ENCODE data around the gene HOXA4. TPM values are rescaled to one million over a fixed set of nuclear protein-coding genes. Genes with fewer than 3 reads are reported as not detected.

HOXA4 gene
- total RNA-seq, 5 donors from 2014 or later (not counting 1 experiment from before 2014, with no cell fraction given), result 0.25 to 0.38 (median 0.36) TPM; not detected in 2

DNA sequence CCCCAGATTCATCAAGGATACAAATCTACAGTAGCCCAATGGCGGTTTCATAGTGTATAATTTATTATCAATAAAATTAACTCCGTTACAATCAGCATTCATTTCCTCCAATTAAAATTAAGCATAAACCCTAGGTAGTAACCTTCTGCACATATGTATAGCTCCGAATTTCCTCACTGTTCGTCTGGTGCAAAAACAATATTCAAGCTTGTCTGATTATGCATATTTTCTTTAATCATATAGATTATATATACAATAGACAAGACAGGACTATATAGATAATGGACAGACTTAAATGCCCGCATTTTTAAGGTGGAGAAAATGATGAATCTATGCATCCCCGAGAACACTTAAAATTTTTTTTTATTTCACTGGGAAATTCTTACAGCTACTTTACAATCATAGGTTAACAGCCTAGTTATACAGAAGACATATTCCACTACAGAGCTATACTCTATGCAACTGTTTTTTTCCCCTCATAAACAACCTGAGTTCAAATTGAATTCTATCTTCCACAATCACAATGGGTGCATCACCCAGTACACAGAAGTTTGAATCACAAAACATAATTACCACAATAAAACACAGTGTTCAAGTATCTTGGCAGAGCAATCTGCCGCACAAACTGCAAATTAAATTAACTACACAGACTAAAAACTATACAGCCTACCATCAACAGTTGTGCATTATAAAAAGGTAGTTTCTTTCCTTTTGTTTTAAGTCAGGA is 32.2 kb upstream of the HOXA4 start:
- WGBS (ENCODE audit: insufficient coverage), result no CpG with 5 or more reads among the region's 7 CpGs
- peaks cover 2 to 62% of the 10 kb centered on the region in 2 experiments for H3K4me1 ChIP-seq (ENCODE audit: control insufficient read depth in 1 of 2, extremely low read depth in 1 of 2, insufficient read depth in 2 of 2, low read length in 2 of 2)
- Mint-ChIP-seq H3K36me3 (no peaks in the 10 kb centered on the region), H3K27ac (no peak overlapping the region), H3K4me3 (no peak overlapping the region), H3K9me3 (no peaks in the 10 kb centered on the region), H3K4me1 (peaks cover 33 to 37% (median 37%) of the 10 kb centered on the region in 3 donors), H3K27me3 (peaks cover 56 to 83% of the 10 kb centered on the region in 2 donors)
- H3K27me3 ChIP-seq (replicated peaks in 1 of 2; ENCODE audit: control insufficient read depth in 2 of 2, extremely low read depth in 1 of 2, insufficient read depth in 2 of 2, low read length in 1 of 2), result peaks cover 7 to 90% of the 10 kb centered on the region in 2 experiments
- ATAC-seq (replicated peaks in 1 of 4) (no peak), DNase-seq (no peak)
- CTCF ChIA-PET, result interaction anchor here (0.6 to 3.6 kb wide), 22 partner anchors 9 to 1305 kb away, joined by 3 to 59 read pairs (median 5); partner anchors contain the start of gene HOXA3 (in 1 of the 2)
- no peak overlapping the region for H3K27ac ChIP-seq (ENCODE audit: low read length)
- no peak overlapping the region for H3K4me3 ChIP-seq (ENCODE audit: control insufficient read depth in 1 of 2, extremely low read depth in 1 of 2, low read length in 1 of 2)
- no peaks in the 10 kb centered on the region for H3K9me3 ChIP-seq
- no peaks in the 10 kb centered on the region for H3K36me3 ChIP-seq (ENCODE audit: control insufficient read depth in 2 of 2, extremely low read depth in 1 of 2, insufficient read depth in 1 of 2, low read length in 1 of 2)
- POLR2A ChIA-PET, result interaction anchor here in 1 of 2 donors (0.6 to 0.7 kb wide), 5 partner anchors 10 to 1306 kb away, joined by 3 to 8 read pairs (median 3); no protein-coding TSS in a partner anchor

GRCh38 chr7:27161721-27162560 is 31.4 kb upstream of the HOXA4 start:
- no peak overlapping the region for H3K4me3 ChIP-seq (ENCODE audit: control insufficient read depth in 1 of 2, extremely low read depth in 1 of 2, low read length in 1 of 2)
- no peaks in the 10 kb centered on the region for H3K9me3 ChIP-seq
- DNase-seq (peak in 1 of 35 experiments; percentile 20), ATAC-seq (replicated peaks in 1 of 4) (no peak)
- Mint-ChIP-seq H3K4me3 (no peak overlapping the region), H3K4me1 (peaks cover 31 to 39% (median 38%) of the 10 kb centered on the region in 3 donors), H3K36me3 (no peaks in the 10 kb centered on the region), H3K27me3 (peaks cover 56 to 83% of the 10 kb centered on the region in 2 donors), H3K9me3 (no peaks in the 10 kb centered on the region), H3K27ac (no peak overlapping the region)
- peaks cover 2 to 91% of the 10 kb centered on the region in 2 experiments for H3K27me3 ChIP-seq (replicated peaks in 1 of 2; ENCODE audit: control insufficient read depth in 2 of 2, extremely low read depth in 1 of 2, insufficient read depth in 2 of 2, low read length in 1 of 2)
- H3K27ac ChIP-seq (ENCODE audit: low read length), result no peak overlapping the region
- POLR2A ChIA-PET, result interaction anchor here in 1 of 2 donors (0.6 kb wide), 5 partner anchors 14 to 1305 kb away, joined by 3 to 8 read pairs (median 3); no protein-coding TSS in a partner anchor
- H3K36me3 ChIP-seq (ENCODE audit: control insufficient read depth in 2 of 2, extremely low read depth in 1 of 2, insufficient read depth in 1 of 2, low read length in 1 of 2), result no peaks in the 10 kb centered on the region
- WGBS (ENCODE audit: insufficient coverage), result 66% methylated on average over 22 of the region's 30 CpGs
- CTCF ChIA-PET, result interaction anchor here (0.6 to 3.6 kb wide), 25 partner anchors 10 to 1305 kb away, joined by 3 to 59 read pairs (median 6); no protein-coding TSS in a partner anchor
- H3K4me1 ChIP-seq (ENCODE audit: control insufficient read depth in 1 of 2, extremely low read depth in 1 of 2, insufficient read depth in 2 of 2, low read length in 2 of 2), result peaks cover 2 to 63% of the 10 kb centered on the region in 2 experiments

DNA sequence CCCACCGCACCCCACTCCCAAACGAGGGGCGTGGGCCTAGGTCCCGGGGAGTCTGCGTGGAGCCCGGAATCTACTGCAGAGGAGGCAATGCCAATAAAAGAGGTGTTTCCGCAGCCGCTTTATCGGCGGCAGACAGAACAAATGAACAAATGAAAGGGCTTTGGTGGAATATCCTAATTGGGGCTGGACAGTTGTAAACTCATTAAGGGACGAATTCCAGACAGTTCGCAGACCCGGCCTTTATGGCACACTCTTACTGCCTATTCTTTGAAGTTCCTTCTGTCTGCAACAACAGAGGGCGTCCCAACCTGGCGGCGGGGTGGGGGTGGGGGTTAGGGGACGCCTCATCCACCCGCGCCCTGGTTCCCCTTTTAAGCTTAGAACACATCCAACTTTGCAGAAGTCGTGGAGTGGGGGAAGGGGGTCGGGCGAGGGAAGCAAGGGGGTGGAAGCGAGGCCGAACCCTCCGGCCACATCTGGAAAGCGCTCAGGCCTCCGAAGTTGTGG is 30.7 kb upstream of the HOXA4 start:
- H3K4me1 Mint-ChIP-seq, result peaks cover 33 to 40% (median 40%) of the 10 kb centered on the region in 3 donors

DNA sequence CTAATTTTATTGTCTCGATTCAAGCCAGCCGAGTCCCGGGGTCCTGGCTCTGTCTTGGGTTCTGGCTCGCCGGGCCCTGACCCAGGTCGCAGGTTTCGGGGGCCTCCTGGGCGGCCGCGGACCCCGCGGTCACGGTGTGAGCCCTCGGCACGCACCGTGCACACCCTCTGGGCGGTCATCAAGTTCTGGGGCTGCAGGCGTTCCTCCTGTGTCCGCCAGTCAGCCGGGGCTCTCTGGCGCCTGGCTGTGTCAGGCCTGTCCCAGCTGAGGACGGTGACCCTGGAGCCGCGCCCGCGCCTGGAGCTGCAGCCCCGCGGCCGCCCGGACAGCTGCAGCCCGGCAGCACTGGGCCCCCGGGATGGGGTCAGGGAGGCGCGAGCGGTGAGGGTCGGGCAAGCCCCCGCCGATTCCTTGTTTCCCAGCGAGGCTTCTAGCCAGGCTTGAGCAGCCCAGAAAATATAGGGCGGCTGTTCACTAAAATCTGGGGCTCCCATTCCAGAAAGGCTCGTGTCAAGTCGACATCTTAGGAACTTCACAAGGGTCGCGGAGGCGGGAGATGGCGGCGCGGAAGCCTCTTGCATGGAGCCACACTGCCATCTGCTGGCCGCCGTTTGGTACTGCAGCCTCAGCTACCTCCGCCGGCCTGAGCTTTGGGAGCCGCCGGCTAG is 30.1 kb upstream of the HOXA4 start:
- H3K4me3 Mint-ChIP-seq, result peak overlapping the region; percentile 43 to 73 (median 63)
- peaks cover 35 to 41% (median 40%) of the 10 kb centered on the region in 3 donors for H3K4me1 Mint-ChIP-seq
- ATAC-seq (replicated peaks in 1 of 4), result peak; percentile 70 to 85 (median 74)
- H3K36me3 Mint-ChIP-seq, result no peaks in the 10 kb centered on the region
- peak overlapping the region; percentile 57 to 81 for H3K4me3 ChIP-seq (ENCODE audit: control insufficient read depth in 1 of 2, extremely low read depth in 1 of 2, low read length in 1 of 2)
- no peak overlapping the region for H3K27ac ChIP-seq (ENCODE audit: low read length)
- no peak overlapping the region for H3K27ac Mint-ChIP-seq
- H3K36me3 ChIP-seq (ENCODE audit: control insufficient read depth in 2 of 2, extremely low read depth in 1 of 2, insufficient read depth in 1 of 2, low read length in 1 of 2), result no peaks in the 10 kb centered on the region
- POLR2A ChIA-PET, result interaction anchor here in 1 of 2 donors (0.6 to 1.0 kb wide), 2 partner anchors 12 to 74 kb away, joined by 3 read pairs; no protein-coding TSS in a partner anchor
- DNase-seq, result peak; percentile 50 to 92 (median 79)
- CTCF ChIA-PET, result interaction anchor here (0.5 to 3.6 kb wide), 38 partner anchors 8 to 1304 kb away, joined by 3 to 59 read pairs (median 4); partner anchors contain the start of gene HOXA3 (in 1 of the 2)
- H3K27me3 Mint-ChIP-seq, result peaks cover 49 to 82% of the 10 kb centered on the region in 2 donors
- no peaks in the 10 kb centered on the region for H3K9me3 Mint-ChIP-seq
- peaks cover 2 to 90% of the 10 kb centered on the region in 2 experiments for H3K27me3 ChIP-seq (replicated peaks in 1 of 2; ENCODE audit: control insufficient read depth in 2 of 2, extremely low read depth in 1 of 2, insufficient read depth in 2 of 2, low read length in 1 of 2)
- H3K9me3 ChIP-seq, result no peaks in the 10 kb centered on the region
- peaks cover 2 to 61% of the 10 kb centered on the region in 2 experiments for H3K4me1 ChIP-seq (ENCODE audit: control insufficient read depth in 1 of 2, extremely low read depth in 1 of 2, insufficient read depth in 2 of 2, low read length in 2 of 2)
- WGBS (ENCODE audit: insufficient coverage), result under 1% methylated on average over 49 of the region's 54 CpGs

More for the DNA sequence above, 30.7 kb upstream of the HOXA4 start:
- H3K27me3 Mint-ChIP-seq, result peaks cover 52 to 82% of the 10 kb centered on the region in 2 donors
- no peaks in the 10 kb centered on the region for H3K9me3 Mint-ChIP-seq
- H3K27ac ChIP-seq (ENCODE audit: low read length), result no peak overlapping the region
- H3K27me3 ChIP-seq (replicated peaks in 1 of 2; ENCODE audit: control insufficient read depth in 2 of 2, extremely low read depth in 1 of 2, insufficient read depth in 2 of 2, low read length in 1 of 2), result peaks cover 2 to 90% of the 10 kb centered on the region in 2 experiments
- CTCF ChIA-PET, result interaction anchor here (0.5 to 3.6 kb wide), 38 partner anchors 9 to 1304 kb away, joined by 3 to 59 read pairs (median 4); partner anchors contain the start of gene HOXA3 (in 1 of the 2)
- WGBS (ENCODE audit: insufficient coverage), result 0% methylated on average over 7 of the region's 27 CpGs
- DNase-seq, result no peak
- H3K36me3 ChIP-seq (ENCODE audit: control insufficient read depth in 2 of 2, extremely low read depth in 1 of 2, insufficient read depth in 1 of 2, low read length in 1 of 2), result no peaks in the 10 kb centered on the region
- H3K4me1 ChIP-seq (ENCODE audit: control insufficient read depth in 1 of 2, extremely low read depth in 1 of 2, insufficient read depth in 2 of 2, low read length in 2 of 2), result peaks cover 2 to 61% of the 10 kb centered on the region in 2 experiments
- H3K9me3 ChIP-seq, result no peaks in the 10 kb centered on the region
- POLR2A ChIA-PET, result interaction anchor here in 1 of 2 donors (0.6 to 1.0 kb wide), 2 partner anchors 13 to 75 kb away, joined by 3 read pairs; no protein-coding TSS in a partner anchor
- no peak overlapping the region for H3K27ac Mint-ChIP-seq
- no peaks in the 10 kb centered on the region for H3K36me3 Mint-ChIP-seq
- H3K4me3 ChIP-seq (ENCODE audit: control insufficient read depth in 1 of 2, extremely low read depth in 1 of 2, low read length in 1 of 2), result peak overlapping the region; percentile 57 to 81
- peak in 1 of 4 experiments; percentile 2 for ATAC-seq (replicated peaks in 1 of 4)
- peak overlapping the region; percentile 43 to 73 (median 63) for H3K4me3 Mint-ChIP-seq

DNA sequence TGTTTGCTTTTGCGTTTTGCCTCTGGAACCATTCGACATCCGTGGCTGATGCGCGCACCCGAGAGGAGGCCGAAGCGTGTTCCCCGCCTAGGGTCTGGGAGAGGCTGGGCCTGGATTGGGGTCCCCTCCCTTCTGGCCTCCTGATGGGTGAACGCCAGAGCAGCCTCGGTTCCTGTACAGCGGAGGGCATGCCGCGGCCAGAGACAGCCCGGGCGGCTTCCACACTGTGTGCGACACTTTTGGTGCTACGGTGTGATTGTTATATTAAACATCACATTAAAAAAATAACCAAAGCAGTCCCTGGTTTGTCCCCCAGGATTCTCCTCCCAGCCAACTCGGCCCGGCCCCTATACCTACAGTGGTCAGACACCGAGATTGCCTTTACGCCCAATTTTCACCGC is 29.6 kb upstream of the HOXA4 start:
- Histone ChIP-seq H3K27ac (ENCODE audit: low read length) (no peak overlapping the region), H3K4me1 (ENCODE audit: control insufficient read depth in 1 of 2, extremely low read depth in 1 of 2, insufficient read depth in 2 of 2, low read length in 2 of 2) (peaks cover 7 to 61% of the 10 kb centered on the region in 2 experiments), H3K9me3 (no peaks in the 10 kb centered on the region), H3K27me3 (replicated peaks in 1 of 2; ENCODE audit: control insufficient read depth in 2 of 2, extremely low read depth in 1 of 2, insufficient read depth in 2 of 2, low read length in 1 of 2) (peaks cover 2 to 90% of the 10 kb centered on the region in 2 experiments), H3K36me3 (ENCODE audit: control insufficient read depth in 2 of 2, extremely low read depth in 1 of 2, insufficient read depth in 1 of 2, low read length in 1 of 2) (no peaks in the 10 kb centered on the region), H3K4me3 (ENCODE audit: control insufficient read depth in 1 of 2, extremely low read depth in 1 of 2, low read length in 1 of 2) (peak overlapping the region; percentile 57 to 81)
- ChIA-PET POLR2A (interaction anchor here in 1 of 2 donors (1.0 kb wide), 1 partner anchor 74 kb away, joined by 3 read pairs; no protein-coding TSS in a partner anchor), CTCF (interaction anchor here (0.6 to 3.6 kb wide), 5 partner anchors 9 to 788 kb away, joined by 3 to 59 read pairs (median 8); no protein-coding TSS in a partner anchor)
- WGBS (ENCODE audit: insufficient coverage), result 12% methylated on average over 14 of the region's 23 CpGs
- peaks cover 52 to 84% of the 10 kb centered on the region in 2 donors for H3K27me3 Mint-ChIP-seq
- no peaks in the 10 kb centered on the region for H3K9me3 Mint-ChIP-seq
- ATAC-seq (replicated peaks in 1 of 4) (peak in 3 of 4 experiments; percentile 38 to 47 (median 43)), DNase-seq (peak in 2 of 35 experiments; percentile 22 to 23)
- peaks cover 37 to 43% (median 42%) of the 10 kb centered on the region in 3 donors for H3K4me1 Mint-ChIP-seq
- peak overlapping the region; percentile 43 to 68 (median 57) for H3K4me3 Mint-ChIP-seq
- no peak overlapping the region for H3K27ac Mint-ChIP-seq
- no peaks in the 10 kb centered on the region for H3K36me3 Mint-ChIP-seq
